H1 (cell line): ENCODE data around the gene IL17RE. TPM values are rescaled to one million over a fixed set of nuclear protein-coding genes. Genes with fewer than 3 reads are reported as not detected.

Experiments
- ATF3 ChIP-seq: IDR thresholded peaks from 2 replicates; pipeline ENCODE4 v1.6.1; 2011; ENCODE audit warnings: low read depth, mild to moderate bottlenecking, low read length; ENCODE audit not compliant: insufficient read depth
- BACH1 ChIP-seq: IDR thresholded peaks from 2 replicates; pipeline ENCODE4 v1.6.1; 2012; ENCODE audit warnings: low read length, improper control_type of control experiment
- CHD1 ChIP-seq: IDR thresholded peaks from 2 replicates; pipeline ENCODE4 v1.6.1; 2012; ENCODE audit warnings: low read depth, low read length, improper control_type of control experiment
- CTCF ChIP-seq, 3 experiments: IDR thresholded peaks; 1 replicate in 2 of 3; 2 replicates in 1 of 3; pipeline versions ENCODE4 v1.5.1 to v1.6.1; 2011; ENCODE audit warnings: low read length in 3 of 3, mild to moderate bottlenecking in 3 of 3, inconsistent platforms in 2 of 3, low read depth in 1 of 3, moderate library complexity in 1 of 3; ENCODE audit not compliant: insufficient read depth in 1 of 3; ENCODE audit errors: control extremely low read depth in 1 of 3
- EGR1 ChIP-seq: IDR thresholded peaks from 2 replicates; pipeline ENCODE4 v1.6.1; 2011; ENCODE audit warnings: low read depth, low read length, borderline replicate concordance
- GTF2F1 ChIP-seq: IDR thresholded peaks from 2 replicates; pipeline ENCODE4 v1.6.1; 2012; ENCODE audit warnings: low read depth, low read length, improper control_type of control experiment, borderline replicate concordance
- HDAC6 ChIP-seq: IDR thresholded peaks from one replicate; pipeline ENCODE4 v1.7.1; 2012; ENCODE audit warnings: low read depth, mild to moderate bottlenecking, inconsistent platforms, low read length, moderate library complexity
- JUN ChIP-seq: IDR thresholded peaks from 2 replicates; pipeline ENCODE4 v1.6.1; 2011; ENCODE audit warnings: low read depth, mild to moderate bottlenecking, improper control_type of control experiment, low read length
- KDM1A ChIP-seq: fragments of 200-600, 300-600 bp; sonication (generic); IDR thresholded peaks from 2 replicates; pipeline ENCODE4 v1.7.1; 2016; ENCODE audit warnings: mild to moderate bottlenecking, low read length, borderline replicate concordance
- KDM5A ChIP-seq: fragments of 200-600 bp; IDR thresholded peaks from 2 replicates; pipeline ENCODE4 v1.7.1; 2012; ENCODE audit warnings: mild to moderate bottlenecking, low read length, inconsistent platforms, mixed read lengths
- MAX ChIP-seq: IDR thresholded peaks from 2 replicates; pipeline ENCODE4 v1.6.1; 2012; ENCODE audit warnings: inconsistent platforms
- NANOG ChIP-seq: IDR thresholded peaks from 2 replicates; pipeline ENCODE4 v1.6.1; 2011; ENCODE audit warnings: low read length, low read depth, mild to moderate bottlenecking, inconsistent platforms; ENCODE audit not compliant: insufficient read depth, poor library complexity, severe bottlenecking
- RFX5 ChIP-seq: IDR thresholded peaks from 2 replicates; pipeline ENCODE4 v1.6.1; 2011; ENCODE audit warnings: low read depth, low read length, improper control_type of control experiment, borderline replicate concordance
- RXRA ChIP-seq: IDR thresholded peaks from 2 replicates; pipeline ENCODE4 v1.6.1; 2011; ENCODE audit warnings: low read depth, mild to moderate bottlenecking, low read length, moderate library complexity; ENCODE audit not compliant: insufficient read depth
- SAP30 ChIP-seq: fragments of 300-600 bp; sonication (generic); IDR thresholded peaks from 2 replicates; pipeline ENCODE4 v1.7.1; 2012; ENCODE audit warnings: low read length, moderate library complexity, mild to moderate bottlenecking, inconsistent platforms; ENCODE audit not compliant: insufficient read depth, insufficient replicate concordance
- SIX5 ChIP-seq: IDR thresholded peaks from 2 replicates; pipeline ENCODE4 v1.6.1; 2011; ENCODE audit warnings: mild to moderate bottlenecking, low read depth, low read length
- SP2 ChIP-seq: IDR thresholded peaks from 2 replicates; pipeline ENCODE4 v1.6.1; 2012; ENCODE audit warnings: mild to moderate bottlenecking, low read length, inconsistent platforms
- SP4 ChIP-seq: IDR thresholded peaks from 2 replicates; pipeline ENCODE4 v1.6.1; 2012; ENCODE audit warnings: low read length, inconsistent platforms
- TAF1 ChIP-seq: IDR thresholded peaks from 2 replicates; pipeline ENCODE4 v1.6.1; 2011; ENCODE audit warnings: mild to moderate bottlenecking, low read depth, low read length
- TAF7 ChIP-seq: optimal IDR thresholded peaks from 2 replicates; pipeline ENCODE3; 2011; ENCODE audit warnings: low read depth, mild to moderate bottlenecking, inconsistent platforms, low read length, moderate library complexity, borderline replicate concordance
- TCF12 ChIP-seq: IDR thresholded peaks from 2 replicates; pipeline ENCODE4 v1.6.1; 2011; ENCODE audit warnings: low read depth, mild to moderate bottlenecking, low read length
- polyA plus RNA-seq, 7 experiments: library from polyadenylated mRNA; depleted of rRNA in 3 of 7; stranded (reverse) in 5 of 7; unstranded in 2 of 7; fragments of >200 nt in 5 of 7; fragments of 200-250 nt in 2 of 7; gene quantifications; 1 replicate in 5 of 7; 2 replicates in 1 of 7; 4 replicates in 1 of 7; pipeline versions ENCODE4 v1.2.1 to v1.2.3, GENCODE V29; 2011 to 2013; ENCODE audit warnings: missing spikeins in 2 of 7, mixed read lengths in 2 of 7
- total RNA-seq: library from RNA; stranded (reverse); fragmentation: NEBNext Ultra II Directional; extraction: Animal tissue kit (Norgen Biotek cat#: 25700); gene quantifications from 2 replicates; pipeline ENCODE4 v1.2.1, GENCODE V29; 2021

IL17RE gene
- total and polyA plus RNA-seq, 2 of the 8 experiments (the other 6 are each of a cell fraction or from before 2014, with no cell fraction given), result 3.4 to 4.9 TPM

GRCh38 chr3:9932843-9933560 is 30.4 kb downstream of the IL17RE start (continued):
- TF ChIP-seq GTF2F1 (0 out of 2 replicates have a peak, but pooled peaks have one; percentile 41), KDM5A (no peak), NANOG (no peak), SAP30 (no peak), SP2 (no peak), ATF3 (no peak), JUN (no peak), CTCF (IDR thresholded peaks at IDR 0.05; ENCODE audit: control extremely low read depth in 1 of 3, insufficient read depth in 1 of 3, low read depth in 1 of 3, low read length in 3 of 3) (peak; percentile 67 to 72 (median 68)), EGR1 (no peak), TAF1 (peak; percentile 55; the same call in 1 of the 2 replicates), SIX5 (no peak), RXRA (no peak), RFX5 (no peak), MAX (peak; percentile 82), CHD1 (no peak), BACH1 (peak; percentile 18; the same call in 1 of the 2 replicates), TAF7 (peak; percentile 26), HDAC6 (no peak), SP4 (0 out of 2 replicates have a peak, but pooled peaks have one; percentile 11), TCF12 (0 out of 2 replicates have a peak, but pooled peaks have one; percentile 6), KDM1A (no peak)
